Neural progenitor cell (in vitro differentiated cells): ENCODE results near the gene TRPM2. TPM values are rescaled to one million over a fixed set of nuclear protein-coding genes. Genes with fewer than 3 reads are reported as not detected.

ENCODE experiments used
- DNase-seq: peaks from one replicate; pipeline ENCODE4 v3.0.0-alpha.2; 2016; ENCODE audit warnings: low spot score
- H2AFZ ChIP-seq: fragments of 200-600 bp; sonication (generic); replicated peaks from 2 replicates; pipeline ENCODE4 v1.6.1; 2016; ENCODE audit warnings: antibody characterized with exemption
- H3F3A ChIP-seq: fragments of 200-600 bp; sonication (generic); 2 replicates; pipeline ENCODE4 v1.6.1; 2016; ENCODE audit warnings: antibody characterized with exemption, low read depth
- H3K27ac ChIP-seq: fragments of 200-600 bp; sonication (generic); 2 replicates; pipeline ENCODE4 v1.5.1; 2016; ENCODE audit warnings: mild to moderate bottlenecking
- H3K27me3 ChIP-seq: fragments of 200-600 bp; sonication (generic); 2 replicates; pipeline ENCODE4 v1.6.1; 2016; ENCODE audit warnings: mild to moderate bottlenecking, moderate library complexity
- H3K36me3 ChIP-seq: fragments of 200-600 bp; sonication (generic); 2 replicates; pipeline ENCODE4 v1.5.1; 2016
- H3K4me1 ChIP-seq: fragments of 200-600 bp; sonication (generic); 2 replicates; pipeline ENCODE4 v1.6.1; 2016; ENCODE audit warnings: mixed run types
- H3K4me2 ChIP-seq: fragments of 200-600 bp; sonication (generic); 2 replicates; pipeline ENCODE4 v1.6.1; 2016
- H3K4me3 ChIP-seq: fragments of 200-600 bp; sonication (generic); 2 replicates; pipeline ENCODE4 v1.5.1; 2016
- H3K79me2 ChIP-seq: fragments of 200-600 bp; sonication (generic); 2 replicates; pipeline ENCODE4 v1.6.1; 2016; ENCODE audit warnings: low read depth
- H3K9ac ChIP-seq: fragments of 200-600 bp; sonication (generic); 2 replicates; pipeline ENCODE4 v1.6.1; 2016
- H3K9me3 ChIP-seq: fragments of 200-600 bp; sonication (generic); 2 replicates; pipeline ENCODE4 v1.5.1; 2016; ENCODE audit warnings: low read depth
- H4K20me1 ChIP-seq: fragments of 200-600 bp; sonication (generic); 2 replicates; pipeline ENCODE4 v1.6.1; 2016; ENCODE audit warnings: low read depth
- H3K27ac Mint-ChIP-seq: 3 replicates; pipeline ENCODE4 v1.8.0; 2021; ENCODE audit warnings: mixed read lengths
- H3K27me3 Mint-ChIP-seq: 2 replicates; pipeline ENCODE4 v1.8.0; 2022; ENCODE audit warnings: low read depth, mild to moderate bottlenecking, inconsistent platforms, moderate library complexity, mixed read lengths; ENCODE audit not compliant: insufficient read depth
- H3K36me3 Mint-ChIP-seq: 3 replicates; pipeline ENCODE4 v1.8.0; 2021; ENCODE audit warnings: mixed read lengths
- H3K4me1 Mint-ChIP-seq: 3 replicates; pipeline ENCODE4 v1.8.0; 2021; ENCODE audit warnings: mixed read lengths
- H3K4me3 Mint-ChIP-seq: 3 replicates; pipeline ENCODE4 v1.8.0; 2021; ENCODE audit warnings: mild to moderate bottlenecking, moderate library complexity, mixed read lengths
- H3K9me3 Mint-ChIP-seq: 3 replicates; pipeline ENCODE4 v1.8.0; 2020; ENCODE audit warnings: mixed read lengths
- CTCF ChIP-seq: fragments of 200-600 bp; sonication (generic); IDR thresholded peaks from 2 replicates; pipeline ENCODE4 v1.5.1; 2017; ENCODE audit warnings: antibody characterized with exemption, mild to moderate bottlenecking
- EZH2 ChIP-seq: fragments of 200-600 bp; sonication (generic); IDR thresholded peaks from 2 replicates; pipeline ENCODE4 v1.6.1; 2017; ENCODE audit warnings: antibody characterized with exemption, mild to moderate bottlenecking, moderate library complexity
- EZH2phosphoT487 ChIP-seq: fragments of 200-600 bp; sonication (generic); IDR thresholded peaks from 2 replicates; pipeline ENCODE4 v1.6.1; 2017; ENCODE audit warnings: antibody characterized with exemption
- total RNA-seq: library from RNA; depleted of rRNA; stranded (reverse); fragments of >200 nt; gene quantifications from 2 replicates; pipeline ENCODE4 v1.2.3, GENCODE V29; 2015; ENCODE audit warnings: low replicate concordance

Gene TRPM2
- total RNA-seq, 1 donor from 2014 or later, result not detected

- Mint-ChIP-seq H3K27ac (no peak overlapping the region), H3K4me3 (no peak overlapping the region), H3K27me3 (peaks cover 6% of the 10 kb centered on the region), H3K36me3 (no peaks in the 10 kb centered on the region), H3K9me3 (no peaks in the 10 kb centered on the region), H3K4me1 (peaks cover 45% of the 10 kb centered on the region)
- Histone ChIP-seq H3K9ac (no peak overlapping the region), H3K4me1 (peaks cover 28% of the 10 kb centered on the region), H3F3A (peaks cover 16% of the 10 kb centered on the region), H3K4me2 (no peak overlapping the region), H3K27ac (no peak overlapping the region), H2AFZ (no peak overlapping the region), H3K27me3 (no peaks in the 10 kb centered on the region), H3K79me2 (peaks cover 16% of the 10 kb centered on the region), H4K20me1 (peaks cover 72% of the 10 kb centered on the region), H3K36me3 (no peaks in the 10 kb centered on the region), H3K9me3 (no peaks in the 10 kb centered on the region), H3K4me3 (no peak overlapping the region)
- no peak for DNase-seq
- TF ChIP-seq EZH2phosphoT487 (no peak), CTCF (no peak), EZH2 (no peak)
These were observed 47.7 kb upstream of the TRPM2 start for GRCh38 chr21:44305691-44306090.

GRCh38 chr21:44306936-44307704, 46.3 kb upstream of the TRPM2 start:
- peak overlapping the region; percentile 78 for H3K27ac Mint-ChIP-seq
- peaks cover 25% of the 10 kb centered on the region for H3K4me1 ChIP-seq
- no peak overlapping the region for H3K4me3 ChIP-seq
- H3K9ac ChIP-seq, result no peak overlapping the region
- H3K27ac ChIP-seq, result no peak overlapping the region
- H3K27me3 Mint-ChIP-seq, result peaks cover 6% of the 10 kb centered on the region
- peak; percentile 41 for DNase-seq
- H3K4me1 Mint-ChIP-seq, result peaks cover 41% of the 10 kb centered on the region
- peaks cover 58% of the 10 kb centered on the region for H4K20me1 ChIP-seq
- H3F3A ChIP-seq, result peaks cover 16% of the 10 kb centered on the region
- H3K9me3 ChIP-seq, result no peaks in the 10 kb centered on the region
- H3K4me2 ChIP-seq, result no peak overlapping the region
- H3K36me3 Mint-ChIP-seq, result peaks cover 6% of the 10 kb centered on the region
- no peak for TF ChIP-seq CTCF
- TF ChIP-seq EZH2, result no peak
- no peak for TF ChIP-seq EZH2phosphoT487
- H3K27me3 ChIP-seq, result no peaks in the 10 kb centered on the region
- peak overlapping the region; percentile 69 for H3K4me3 Mint-ChIP-seq
- peaks cover 13% of the 10 kb centered on the region for H3K79me2 ChIP-seq
- no peak overlapping the region for H2AFZ ChIP-seq
- H3K36me3 ChIP-seq, result no peaks in the 10 kb centered on the region
- no peaks in the 10 kb centered on the region for H3K9me3 Mint-ChIP-seq

- no peaks in the 10 kb centered on the region for H3K27me3 ChIP-seq
- H3K36me3 Mint-ChIP-seq, result peaks cover 6% of the 10 kb centered on the region
- no peaks in the 10 kb centered on the region for H3K9me3 ChIP-seq
- peak overlapping the region; percentile 16 for H3K27ac Mint-ChIP-seq
- H3K4me3 ChIP-seq, result no peak overlapping the region
- no peak overlapping the region for H3K27ac ChIP-seq
- peaks cover 4% of the 10 kb centered on the region for H3K27me3 Mint-ChIP-seq
- DNase-seq, result no peak
- no peaks in the 10 kb centered on the region for H3K79me2 ChIP-seq
- TF ChIP-seq EZH2 (no peak), EZH2phosphoT487 (no peak), CTCF (no peak)
- no peak overlapping the region for H3K9ac ChIP-seq
- no peak overlapping the region for H2AFZ ChIP-seq
- peaks cover 7% of the 10 kb centered on the region for H3K4me1 ChIP-seq
- no peaks in the 10 kb centered on the region for H3K36me3 ChIP-seq
- no peak overlapping the region for H3K4me2 ChIP-seq
- no peaks in the 10 kb centered on the region for H3F3A ChIP-seq
- no peaks in the 10 kb centered on the region for H3K9me3 Mint-ChIP-seq
- no peak overlapping the region for H3K4me3 Mint-ChIP-seq
- peaks cover 22% of the 10 kb centered on the region for H4K20me1 ChIP-seq
- H3K4me1 Mint-ChIP-seq, result peaks cover 18% of the 10 kb centered on the region
These were observed 42.6 kb upstream of the TRPM2 start for GRCh38 chr21:44310628-44311507.
